ENCODE data around the gene DCDC1.

Gene DCDC1

GRCh38 chr11:31231601-31232000, 137.9 kb downstream of the DCDC1 start:
- DNase-seq, result no peak

GRCh38 chr11:31218847-31219246, 150.7 kb downstream of the DCDC1 start:
- no peak for DNase-seq

- no peak for DNase-seq
Observed at GRCh38 chr11:31214372-31214771, 155.2 kb downstream of the DCDC1 start.

GRCh38 chr11:31199378-31199777, 170.2 kb downstream of the DCDC1 start:
- no peak for DNase-seq

- no peak for DNase-seq
Observed at GRCh38 chr11:31173926-31174680, 195.4 kb downstream of the DCDC1 start.

- DNase-seq, result peak; percentile 18
Observed at GRCh38 chr11:31160504-31161422, 208.8 kb downstream of the DCDC1 start.

GRCh38 chr11:31150841-31151240, 218.7 kb downstream of the DCDC1 start:
- no peak for DNase-seq

GRCh38 chr11:31150011-31150410, 219.5 kb downstream of the DCDC1 start:
- DNase-seq, result no peak

- no peak for DNase-seq
Observed at GRCh38 chr11:31141789-31142188, 227.8 kb downstream of the DCDC1 start.

- DNase-seq, result no peak
Observed at GRCh38 chr11:31139479-31139878, 230.1 kb downstream of the DCDC1 start.

GRCh38 chr11:31132531-31133421, 236.8 kb downstream of the DCDC1 start:
- DNase-seq, result no peak

- no peak for DNase-seq
Observed at GRCh38 chr11:31131760-31132159, 237.8 kb downstream of the DCDC1 start.

- DNase-seq, result no peak
Observed at GRCh38 chr11:31127290-31127689, 242.2 kb downstream of the DCDC1 start.

GRCh38 chr11:31120428-31120827, 249.1 kb downstream of the DCDC1 start:
- DNase-seq, result no peak

- DNase-seq, result no peak
Observed at GRCh38 chr11:31118566-31118965, 251.0 kb downstream of the DCDC1 start.

- no peak for DNase-seq
Observed at GRCh38 chr11:31117038-31117437, 252.5 kb downstream of the DCDC1 start.

GRCh38 chr11:31114442-31114841, 255.1 kb downstream of the DCDC1 start:
- no peak for DNase-seq

- DNase-seq, result no peak
Observed at GRCh38 chr11:31110830-31111229, 258.7 kb downstream of the DCDC1 start.

GRCh38 chr11:31109446-31109845, 260.1 kb downstream of the DCDC1 start:
- DNase-seq, result no peak

GRCh38 chr11:31107649-31108048, 261.9 kb downstream of the DCDC1 start:
- no peak for DNase-seq

GRCh38 chr11:31106968-31107576, 262.5 kb downstream of the DCDC1 start:
- DNase-seq, result peak; percentile 41

GRCh38 chr11:31106326-31106725, 263.2 kb downstream of the DCDC1 start:
- no peak for DNase-seq

GRCh38 chr11:31102875-31103274, 266.7 kb downstream of the DCDC1 start:
- no peak for DNase-seq

Measured in NCI-H1105 (cell line).